Measurements from ENCODE around the gene AHCYL2.
"Not testable (repeated sequence)": the region's sequence is repeated elsewhere in the genome, so short reads cannot be mapped to it uniquely, and the experiment has no call there.

The AHCYL2 gene

DNA sequence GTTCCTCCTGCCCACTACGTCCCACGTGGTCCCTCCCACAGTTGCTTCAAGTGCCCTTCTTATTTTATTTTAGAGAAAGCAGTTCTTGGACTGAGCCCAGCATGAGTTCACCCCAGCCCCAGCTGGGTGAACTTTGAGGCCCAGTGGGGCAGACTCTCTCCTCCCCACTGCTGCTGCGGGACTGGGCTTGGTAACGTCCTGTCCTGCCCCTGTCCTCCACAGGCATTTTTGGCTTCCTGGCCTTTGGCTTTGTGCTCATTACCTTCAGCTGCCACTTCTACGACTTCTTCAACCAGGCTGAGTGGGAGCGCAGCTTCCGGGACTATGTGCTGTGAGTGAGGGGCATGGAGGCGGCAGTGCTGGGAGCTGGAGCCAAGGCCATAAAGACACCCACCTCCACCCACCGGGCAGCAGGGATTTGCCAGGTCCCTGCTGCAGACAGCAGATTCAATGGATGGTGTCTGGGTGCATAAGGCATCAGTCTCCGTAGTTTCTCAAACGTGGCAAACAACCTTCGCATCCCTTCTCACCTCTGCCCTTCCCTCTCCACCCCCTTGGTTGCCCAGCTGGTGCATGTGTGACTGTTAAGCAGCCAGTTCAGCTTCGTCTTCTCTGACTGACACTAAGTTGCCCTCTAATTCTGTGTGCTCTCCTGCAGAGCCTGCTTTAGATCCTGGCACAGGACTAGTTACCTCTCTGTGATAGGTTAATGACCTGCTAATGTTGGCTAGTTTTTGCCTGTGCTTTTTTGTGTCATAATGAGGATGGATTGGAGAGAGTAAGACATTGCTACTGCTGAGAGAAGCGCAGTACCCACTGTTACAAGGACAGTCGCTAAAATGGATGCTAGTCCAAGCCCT lies 15.5 kb upstream of the AHCYL2 start:
- no peak for DNase-seq

DNA sequence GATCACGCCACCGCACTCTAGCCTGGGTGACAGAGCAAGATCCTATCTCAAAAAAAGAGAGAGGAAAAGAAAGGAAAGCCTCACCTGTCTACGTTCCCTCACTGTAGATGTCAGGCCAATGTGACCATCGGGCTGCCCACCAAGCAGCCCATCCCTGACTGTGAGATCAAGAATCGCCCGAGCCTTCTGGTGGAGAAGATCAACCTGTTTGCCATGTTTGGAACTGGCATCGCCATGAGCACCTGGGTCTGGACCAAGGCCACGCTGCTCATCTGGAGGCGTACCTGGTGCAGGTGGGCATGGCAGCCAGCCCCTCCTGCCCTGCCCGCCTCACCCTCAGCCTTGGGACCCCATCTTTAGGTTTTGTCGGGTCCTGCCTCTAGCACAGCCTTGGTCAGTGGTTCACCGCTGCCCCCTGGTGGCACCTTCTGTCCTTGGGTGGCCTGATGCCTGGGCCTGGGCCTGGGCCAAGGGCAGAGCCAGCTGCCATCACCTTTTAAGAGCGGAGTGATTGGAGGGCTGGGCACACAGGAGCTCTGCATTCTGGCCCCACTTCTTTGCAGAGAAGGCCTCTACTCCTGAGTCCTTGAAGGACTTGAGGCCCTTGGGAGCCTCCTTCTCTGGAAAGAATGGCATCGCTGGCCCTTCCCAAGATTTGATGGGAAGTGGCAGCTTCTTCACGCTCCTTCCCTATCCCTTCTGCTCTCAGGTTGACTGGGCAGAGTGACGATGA lies 14.4 kb upstream of the AHCYL2 start:
- peak; percentile 43 to 56 for DNase-seq

DNA sequence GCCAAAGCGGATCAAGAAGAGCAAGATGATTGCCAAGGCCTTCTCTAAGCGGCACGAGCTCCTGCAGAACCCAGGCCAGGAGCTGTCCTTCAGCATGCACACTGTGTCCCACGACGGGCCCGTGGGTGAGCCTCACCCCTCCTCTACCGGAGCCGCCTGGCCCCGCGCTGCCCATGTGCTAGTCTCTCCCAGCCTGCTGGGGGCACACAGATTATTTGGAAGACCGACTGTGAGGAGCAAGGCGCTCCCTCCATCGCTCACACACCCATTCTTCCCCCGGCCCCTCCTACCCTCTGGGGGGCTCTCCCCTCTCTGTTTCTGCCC lies 13.9 kb upstream of the AHCYL2 start:
- DNase-seq: no peak

DNA sequence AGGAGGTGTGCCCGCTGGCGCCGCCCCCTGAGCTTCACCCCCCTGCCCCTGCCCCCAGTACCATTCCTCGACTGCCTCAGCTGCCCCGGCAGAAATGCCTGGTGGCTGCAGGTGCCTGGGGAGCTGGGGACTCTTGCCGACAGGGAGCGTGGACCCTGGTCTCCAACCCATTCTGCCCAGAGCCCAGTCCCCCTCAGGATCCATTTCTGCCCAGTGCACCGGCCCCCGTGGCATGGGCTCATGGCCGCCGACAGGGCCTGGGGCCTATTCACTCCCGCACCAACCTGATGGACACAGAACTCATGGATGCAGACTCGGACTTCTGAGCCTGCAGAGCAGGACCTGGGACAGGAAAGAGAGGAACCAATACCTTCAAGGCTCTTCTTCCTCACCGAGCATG lies 12.7 kb upstream of the AHCYL2 start:
- no peak for DNase-seq

DNA sequence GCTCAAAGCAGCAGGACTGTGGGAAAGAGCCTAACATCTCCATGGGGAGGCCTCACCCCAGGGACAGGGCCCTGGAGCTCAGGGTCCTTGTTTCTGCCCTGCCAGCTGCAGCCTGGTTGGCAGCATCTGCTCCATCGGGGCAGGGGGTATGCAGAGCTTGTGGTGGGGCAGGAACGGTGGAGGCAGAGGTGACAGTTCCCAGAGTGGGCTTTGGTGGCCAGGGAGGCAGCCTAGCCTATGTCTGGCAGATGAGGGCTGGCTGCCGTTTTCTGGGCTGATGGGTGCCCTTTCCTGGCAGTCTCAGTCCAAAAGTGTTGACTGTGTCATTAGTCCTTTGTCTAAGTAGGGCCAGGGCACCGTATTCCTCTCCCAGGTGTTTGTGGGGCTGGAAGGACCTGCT lies 12.2 kb upstream of the AHCYL2 start:
- DNase-seq: no peak

DNA sequence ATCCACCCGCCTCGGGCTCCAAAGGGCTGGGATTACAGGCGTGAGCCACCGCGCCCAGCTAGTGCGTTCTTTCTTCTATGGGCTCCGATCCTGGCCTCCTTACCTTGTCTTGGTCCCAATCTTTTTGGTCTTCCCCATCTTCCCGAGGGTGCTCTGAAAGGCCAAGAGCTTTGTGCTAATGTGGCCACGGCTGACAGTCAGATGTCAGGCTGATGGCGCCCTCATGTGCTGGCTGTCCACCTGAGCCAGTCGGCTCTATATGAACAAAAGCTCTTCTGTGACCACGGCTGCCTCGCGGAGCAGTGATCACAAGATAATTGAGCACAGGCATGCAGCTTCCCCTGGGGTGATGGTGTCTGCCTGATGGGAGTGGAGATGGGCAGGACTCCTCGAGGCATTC lies 11.0 kb upstream of the AHCYL2 start:
- DNase-seq: peak in 1 of 2 experiments; percentile 32

DNA sequence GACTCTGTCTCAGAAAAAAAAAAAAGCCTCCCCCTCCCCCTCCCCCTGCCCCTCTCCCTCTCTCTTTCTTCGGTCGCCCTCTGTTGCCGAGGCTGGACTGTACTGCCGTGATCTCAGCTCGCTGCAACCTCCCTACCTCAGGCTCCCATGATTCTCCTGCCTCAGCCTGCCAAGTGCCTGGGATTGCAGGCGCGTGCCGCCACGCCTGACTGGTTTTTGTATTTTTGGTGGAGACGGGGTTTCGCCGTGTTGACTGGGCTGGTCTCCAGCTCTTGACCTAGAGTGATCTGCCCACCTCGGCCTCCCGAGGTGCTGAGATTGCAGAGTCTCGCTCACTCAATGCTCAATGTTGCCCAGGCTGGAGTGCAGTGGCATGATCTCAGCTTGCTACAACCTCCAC lies 9.1 kb upstream of the AHCYL2 start:
- DNase-seq: not testable (repeated sequence)

DNA sequence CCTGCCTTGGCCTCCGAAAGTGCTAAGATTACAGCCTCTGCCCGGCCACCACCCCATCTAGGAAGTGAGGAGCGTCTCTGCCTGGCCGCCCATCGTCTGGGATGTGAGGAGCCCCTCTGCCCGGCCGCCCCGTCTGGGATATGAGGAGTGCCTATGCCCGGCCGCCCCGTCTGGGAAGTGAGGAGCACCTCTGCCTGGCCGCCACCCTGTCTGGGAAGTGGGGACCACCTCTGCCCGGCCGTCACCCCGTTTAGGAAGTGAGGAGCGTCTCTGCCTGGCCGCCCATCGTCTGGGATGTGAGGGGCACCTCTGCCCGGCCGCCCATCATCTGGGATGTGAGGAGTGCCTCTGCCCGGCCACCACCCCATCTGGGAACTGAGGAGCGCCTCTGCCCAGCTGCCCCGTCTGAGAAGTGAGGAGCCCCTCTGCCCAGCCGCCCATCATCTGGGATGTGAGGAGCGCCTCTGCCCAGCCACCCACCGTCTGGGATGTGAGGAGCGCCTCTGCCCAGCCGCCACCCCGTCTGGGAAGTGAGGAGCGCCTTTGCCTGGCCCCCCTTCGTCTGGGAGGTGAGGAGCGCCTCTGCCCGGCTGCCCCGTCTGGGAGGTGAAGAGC lies 8.6 kb upstream of the AHCYL2 start:
- not testable (repeated sequence) for DNase-seq

DNA sequence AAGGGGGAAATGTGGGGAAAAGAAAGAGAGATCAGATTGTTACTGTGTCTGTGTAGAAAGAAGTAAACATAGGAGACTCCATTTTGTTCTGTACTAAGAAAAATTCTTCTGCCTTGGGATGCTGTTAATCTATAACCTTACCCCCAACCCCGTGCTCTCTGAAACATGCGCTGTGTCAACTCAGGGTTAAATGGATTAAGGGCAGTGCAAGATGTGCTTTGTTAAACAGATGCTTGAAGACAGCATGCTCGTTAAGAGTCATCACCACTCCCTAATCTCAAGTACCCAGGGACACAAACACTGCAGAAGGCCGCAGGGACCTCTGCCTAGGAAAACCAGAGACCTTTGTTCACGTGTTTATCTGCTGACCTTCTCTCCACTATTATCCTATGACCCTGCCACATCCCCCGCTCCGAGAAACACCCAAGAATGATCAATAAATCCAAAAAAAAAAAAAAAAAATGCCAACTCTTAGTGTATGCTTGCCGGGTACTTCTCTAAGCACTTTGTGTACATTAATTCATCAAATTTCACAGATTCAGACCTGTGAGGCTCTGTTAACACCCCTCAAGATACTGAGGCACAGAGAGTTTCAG lies 7.9 kb upstream of the AHCYL2 start:
- DNase-seq: not testable (repeated sequence)

DNA sequence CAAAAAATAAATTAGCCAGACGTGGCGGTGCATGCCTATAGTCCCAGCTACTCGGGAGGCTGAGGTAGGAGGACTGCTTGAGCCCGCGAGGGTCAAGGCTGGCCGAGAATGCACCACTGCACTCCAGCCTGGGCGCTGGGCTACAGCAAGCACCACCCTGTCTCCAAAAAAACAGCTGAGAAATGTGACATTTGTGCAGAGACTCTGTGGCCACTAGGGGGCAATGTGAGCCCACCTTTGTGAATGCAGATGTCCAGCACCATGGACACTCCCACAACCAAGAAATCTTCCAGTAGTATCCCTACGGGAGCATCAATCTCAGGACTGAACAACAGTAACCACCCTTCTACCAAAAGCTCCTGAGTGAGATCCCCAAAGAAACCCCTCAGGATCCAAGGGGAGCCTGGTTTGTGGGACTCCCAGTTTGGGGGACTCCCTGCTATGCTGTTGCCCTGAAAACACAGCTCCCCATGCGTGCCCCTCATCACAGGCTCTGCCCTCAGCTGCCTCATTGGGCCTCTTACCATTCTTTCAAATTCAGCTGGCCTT lies 6.2 kb upstream of the AHCYL2 start:
- DNase-seq: peak; percentile 68 to 69

DNA sequence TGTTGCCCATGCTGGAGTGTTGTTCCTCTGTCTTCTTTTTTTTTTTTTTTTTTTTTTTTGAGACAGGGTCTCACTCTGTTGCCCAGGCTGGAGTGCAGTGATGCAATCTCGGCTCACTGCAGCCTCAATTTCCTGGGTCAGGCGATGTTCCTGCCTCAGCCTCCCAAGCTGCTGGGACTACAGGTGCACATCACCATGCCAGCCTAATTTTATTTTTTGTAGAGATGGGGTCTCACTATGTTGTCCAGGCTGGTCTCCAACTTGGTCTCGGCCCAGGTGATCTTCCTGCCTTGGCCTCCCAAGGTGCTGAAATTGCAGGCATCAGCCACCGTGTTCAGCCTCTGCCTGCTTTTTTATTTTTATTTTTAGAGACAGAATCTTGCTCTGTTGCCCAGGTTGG lies 5.7 kb upstream of the AHCYL2 start:
- not testable (repeated sequence) for DNase-seq

DNA sequence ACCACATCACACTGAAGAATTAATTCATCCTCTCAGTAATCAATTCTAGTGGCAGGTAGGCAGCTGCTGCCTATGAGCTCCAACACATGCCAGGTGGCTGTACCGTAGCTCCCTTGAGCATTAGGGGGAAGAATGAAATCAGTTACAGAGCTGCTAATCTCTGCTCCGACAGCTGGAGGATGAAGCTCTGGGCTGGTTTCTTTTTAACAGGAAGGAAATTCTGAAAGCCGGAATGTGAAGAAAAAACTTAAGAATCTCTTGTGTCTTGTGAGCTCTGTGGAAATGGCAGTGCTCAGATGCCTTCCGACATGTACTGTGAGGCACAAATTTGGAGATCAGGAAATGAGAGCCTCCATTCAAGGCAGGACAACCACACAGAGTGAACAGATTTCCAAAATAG lies 2.8 kb upstream of the AHCYL2 start:
- DNase-seq: no peak

DNA sequence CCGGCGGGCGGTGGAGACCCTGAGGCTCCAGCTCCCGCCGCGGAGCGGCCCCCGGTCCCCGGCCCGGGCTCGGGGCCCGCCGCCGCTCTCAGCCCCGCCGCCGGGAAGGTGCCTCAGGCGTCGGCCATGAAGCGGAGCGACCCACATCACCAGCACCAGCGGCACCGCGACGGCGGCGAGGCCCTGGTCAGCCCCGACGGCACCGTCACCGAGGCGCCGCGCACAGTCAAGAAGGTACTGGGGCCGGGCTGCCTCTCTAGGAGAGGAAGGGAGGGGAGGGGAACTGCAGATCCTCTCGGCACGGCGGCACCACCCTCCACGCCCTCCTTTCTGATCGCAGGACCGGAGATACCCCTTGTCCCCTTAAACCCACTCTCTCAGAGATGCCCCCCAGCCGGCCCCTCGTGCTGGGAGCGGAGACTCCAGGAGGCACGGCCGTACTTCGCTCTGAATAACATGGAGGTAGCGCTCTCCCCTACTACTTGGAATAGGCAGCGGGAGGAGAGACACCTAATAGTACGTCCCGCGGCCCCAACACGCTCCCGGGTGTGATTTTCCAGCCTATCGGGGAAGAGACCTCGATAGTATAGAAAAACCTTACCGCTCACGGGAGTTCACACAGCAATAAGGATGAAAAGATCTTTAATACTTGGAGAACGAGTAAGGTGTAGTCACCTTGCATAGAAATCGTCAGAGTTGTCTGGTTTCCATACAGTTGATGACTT lies 538 bp downstream of the AHCYL2 start:
- DNase-seq: peak; percentile 39 to 47

DNA sequence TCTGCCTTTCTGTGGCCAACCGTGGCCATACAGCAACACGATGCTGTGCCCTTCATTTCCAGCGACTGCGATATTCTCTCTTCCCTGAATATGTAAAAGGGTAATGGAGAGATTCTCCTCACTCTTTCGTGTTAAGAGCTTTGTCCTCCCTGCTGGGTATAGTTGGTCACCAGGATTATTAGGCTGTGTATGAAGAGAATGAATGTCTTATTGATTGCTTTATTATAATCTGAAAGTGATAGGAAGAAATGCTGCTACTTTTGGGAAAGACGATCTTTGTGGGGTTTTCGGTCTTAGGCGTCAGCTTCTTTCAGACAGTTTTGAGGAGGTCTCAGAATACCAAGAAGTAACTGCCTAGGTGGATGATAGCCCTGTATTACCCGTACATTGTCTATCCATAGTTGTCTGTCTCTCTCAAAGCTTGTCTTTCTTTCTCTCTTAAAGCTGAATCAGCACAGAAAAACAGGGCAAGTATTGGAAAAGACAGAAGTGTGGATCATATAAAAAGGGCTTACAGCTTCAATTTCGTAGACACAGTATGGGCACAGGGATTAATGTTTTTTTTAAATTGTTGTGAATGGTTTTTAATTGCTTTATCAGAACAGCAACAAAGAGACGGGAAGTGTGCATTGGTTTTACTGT lies 1.2 kb downstream of the AHCYL2 start:
- no peak for DNase-seq

DNA sequence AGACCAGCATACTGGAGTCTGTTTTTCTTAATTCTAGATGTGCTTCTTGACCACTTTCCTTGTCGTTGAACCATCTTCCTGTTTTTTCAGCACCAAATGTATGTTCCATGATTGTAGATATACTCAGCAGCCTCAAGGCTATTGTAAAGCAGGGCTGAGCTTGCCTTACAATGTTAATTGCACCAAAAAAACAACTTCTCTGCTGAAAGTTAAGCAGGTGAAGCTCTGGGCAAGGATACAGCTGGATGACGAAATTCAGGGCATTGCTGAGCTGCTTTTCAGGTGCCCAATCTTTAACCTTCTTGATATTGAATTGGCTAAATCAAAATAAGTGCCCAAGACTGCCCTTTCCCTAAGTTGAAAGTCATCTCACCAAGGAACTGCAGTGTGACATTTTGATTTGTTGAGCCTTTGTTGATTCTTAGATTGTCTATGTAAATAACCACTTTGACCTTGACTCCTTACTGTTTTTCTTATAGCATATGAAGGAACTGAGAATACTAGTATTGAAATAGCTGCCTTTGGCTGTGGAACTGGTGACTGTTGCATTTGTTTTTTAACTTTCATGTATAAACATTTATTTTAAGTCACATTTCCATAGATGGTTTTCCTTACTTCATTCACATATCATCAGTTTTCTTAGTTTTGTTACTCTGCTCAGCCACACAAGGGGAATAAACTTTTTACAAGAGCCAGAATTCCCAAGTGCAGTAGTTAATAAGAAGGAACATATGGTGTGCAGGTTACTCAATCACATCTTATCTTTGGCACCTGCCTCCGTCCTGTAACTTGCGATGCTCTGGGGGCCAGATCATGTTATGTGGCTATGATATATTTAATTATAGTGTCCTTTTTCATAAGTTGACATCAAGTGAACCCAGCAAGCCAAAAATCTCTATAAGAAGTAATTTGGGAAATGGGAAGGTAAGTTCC lies 3.1 kb downstream of the AHCYL2 start:
- no peak for DNase-seq

DNA sequence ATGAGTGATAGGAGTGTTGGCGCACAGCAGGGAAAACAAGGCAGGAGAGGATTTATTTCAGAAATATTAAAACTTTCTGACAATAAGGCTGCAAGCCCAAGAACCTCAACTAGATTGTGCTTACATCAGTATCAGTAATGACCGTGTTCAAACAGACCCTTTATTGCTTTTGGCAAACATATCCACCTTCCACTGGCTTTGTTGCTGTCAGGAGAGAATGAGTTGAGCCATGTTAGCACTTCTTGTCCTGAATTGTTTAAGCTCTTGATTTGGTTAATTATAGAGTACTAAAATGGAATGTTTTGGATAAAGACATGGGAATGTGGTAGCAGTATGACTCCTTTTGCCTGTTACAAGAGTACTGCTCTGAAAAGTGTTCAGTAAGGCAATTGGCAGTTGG lies 3.8 kb downstream of the AHCYL2 start:
- DNase-seq: no peak

DNA sequence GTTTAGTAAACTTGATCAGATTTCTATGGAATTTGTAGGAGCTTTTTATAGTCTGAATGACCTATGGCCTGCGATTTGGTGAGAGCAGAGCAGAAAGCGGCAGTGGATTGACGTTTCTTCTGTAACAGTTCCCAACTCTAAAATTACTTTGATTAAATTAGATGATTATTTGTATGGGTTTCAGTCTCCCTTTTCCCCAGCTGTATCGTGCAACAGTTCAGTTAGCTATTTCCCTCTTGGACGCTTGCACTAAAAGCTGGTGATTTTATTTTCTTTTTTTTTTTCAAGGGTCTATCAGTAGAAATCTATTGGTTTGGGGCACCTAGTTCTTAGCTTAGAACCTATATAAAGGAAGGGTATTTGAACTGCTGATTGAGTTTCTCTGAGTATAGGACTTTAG lies 6.8 kb downstream of the AHCYL2 start:
- DNase-seq: no peak

DNA sequence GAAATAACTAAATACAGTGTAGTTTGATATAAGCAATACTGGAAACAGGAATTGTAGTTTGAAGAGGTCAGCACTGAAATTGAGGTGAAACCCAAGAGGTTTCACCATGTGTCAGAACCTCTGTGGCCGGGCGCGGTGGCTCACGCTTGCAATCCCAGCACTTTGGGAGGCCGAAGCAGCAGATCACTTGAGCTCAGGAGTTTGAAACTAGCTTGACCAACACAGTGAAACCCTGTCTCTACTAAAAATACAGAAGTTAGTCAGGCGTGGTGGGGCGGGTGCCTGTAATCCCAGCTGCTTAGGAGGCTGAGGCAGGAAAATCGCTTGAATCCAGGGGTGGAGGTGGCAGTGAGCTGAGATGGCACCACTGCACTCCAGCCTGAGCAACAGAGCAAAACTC lies 13.7 kb downstream of the AHCYL2 start:
- no peak for DNase-seq

DNA sequence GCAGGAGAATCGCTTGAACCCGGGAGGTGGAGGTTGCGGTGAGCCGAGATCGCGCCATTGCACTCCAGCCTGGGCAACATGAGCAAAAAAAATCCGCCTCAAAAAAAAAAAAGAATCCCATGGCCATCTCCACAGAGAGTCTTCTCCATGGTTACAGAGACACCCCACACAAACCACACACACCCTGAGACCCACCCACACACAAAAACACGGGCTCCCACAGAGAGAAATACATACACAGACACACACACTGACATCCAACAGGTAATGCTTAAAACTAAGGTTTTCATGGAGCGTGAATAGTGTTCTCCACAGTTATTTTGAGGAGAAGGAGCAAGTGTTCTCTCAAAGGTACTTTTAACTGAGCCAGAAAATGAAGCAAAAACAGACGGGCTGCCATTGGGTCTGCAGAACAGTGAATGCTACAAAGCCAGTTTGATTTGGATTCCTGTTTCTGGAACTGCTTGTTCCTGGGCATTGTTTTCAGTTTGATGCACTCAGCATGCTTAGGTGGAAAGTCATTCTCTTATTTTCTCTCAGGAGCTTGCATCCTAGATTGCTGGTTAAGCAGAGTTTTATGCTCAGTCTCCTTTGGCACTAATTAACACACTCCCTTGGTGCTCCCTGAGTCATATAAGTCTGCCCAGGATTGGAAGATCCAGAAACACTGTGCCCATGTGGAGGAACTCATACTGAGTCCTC lies 15.4 kb downstream of the AHCYL2 start:
- DNase-seq: no peak

DNA sequence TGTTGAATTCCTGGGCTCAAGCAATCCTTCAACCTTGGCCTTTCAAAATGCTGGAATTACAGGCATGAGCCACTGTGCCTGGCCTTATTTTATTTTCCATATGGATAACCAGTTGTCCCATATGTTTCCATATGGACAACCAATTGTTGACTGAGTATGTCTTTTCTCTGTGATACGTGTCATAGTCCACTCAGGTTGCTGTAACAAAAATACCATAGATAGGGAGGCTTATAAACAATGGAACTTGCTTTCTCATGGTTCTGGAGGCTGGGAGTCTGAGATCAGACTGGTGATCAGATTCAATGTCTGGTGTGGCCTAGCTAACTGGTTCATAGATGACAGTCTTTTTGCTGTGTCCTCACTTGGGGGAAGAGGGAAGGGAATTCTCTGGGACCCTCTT lies 19.4 kb downstream of the AHCYL2 start:
- DNase-seq: no peak
